DOHH2 (cell line): ENCODE measurements around the gene ALK.

Experiments used
- EZH2phosphoT487 ChIP-seq: fragments of 200-600 bp; sonication (generic); IDR thresholded peaks from 2 replicates; pipeline ENCODE4 v1.6.1; 2017; ENCODE audit warnings: borderline replicate concordance, mild to moderate bottlenecking, antibody characterized with exemption, low read length, moderate library complexity, mixed read lengths
- TF ChIP-seq, protein P1 (sequence below): fragments of 200-600 bp; sonication (generic); IDR thresholded peaks from one replicate; pipeline ENCODE4 v1.5.1; 2014; ENCODE audit warnings: antibody characterized with exemption, mild to moderate bottlenecking, low read depth, low read length; ENCODE audit not compliant: poor library complexity, severe bottlenecking

DNA sequence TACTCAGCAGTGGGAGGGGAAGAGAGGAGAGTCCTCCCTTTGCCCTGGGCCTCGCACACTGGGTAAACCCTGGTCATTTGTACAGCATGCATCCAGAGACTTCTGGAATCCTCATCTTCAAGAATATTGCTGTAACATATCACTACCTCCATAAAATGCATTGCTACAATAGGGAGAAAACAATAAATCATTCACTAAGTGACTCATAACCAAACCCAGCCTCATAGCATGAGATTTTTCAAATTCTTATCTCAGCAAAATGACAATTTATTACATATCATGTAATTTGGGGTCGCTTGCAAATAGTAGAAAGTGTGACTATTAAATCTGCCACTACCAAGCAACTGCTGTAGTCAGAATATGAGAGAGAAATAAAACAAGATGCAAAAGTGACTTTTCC lies 189.4 kb downstream of the ALK start:
- TF ChIP-seq, protein P1, sequence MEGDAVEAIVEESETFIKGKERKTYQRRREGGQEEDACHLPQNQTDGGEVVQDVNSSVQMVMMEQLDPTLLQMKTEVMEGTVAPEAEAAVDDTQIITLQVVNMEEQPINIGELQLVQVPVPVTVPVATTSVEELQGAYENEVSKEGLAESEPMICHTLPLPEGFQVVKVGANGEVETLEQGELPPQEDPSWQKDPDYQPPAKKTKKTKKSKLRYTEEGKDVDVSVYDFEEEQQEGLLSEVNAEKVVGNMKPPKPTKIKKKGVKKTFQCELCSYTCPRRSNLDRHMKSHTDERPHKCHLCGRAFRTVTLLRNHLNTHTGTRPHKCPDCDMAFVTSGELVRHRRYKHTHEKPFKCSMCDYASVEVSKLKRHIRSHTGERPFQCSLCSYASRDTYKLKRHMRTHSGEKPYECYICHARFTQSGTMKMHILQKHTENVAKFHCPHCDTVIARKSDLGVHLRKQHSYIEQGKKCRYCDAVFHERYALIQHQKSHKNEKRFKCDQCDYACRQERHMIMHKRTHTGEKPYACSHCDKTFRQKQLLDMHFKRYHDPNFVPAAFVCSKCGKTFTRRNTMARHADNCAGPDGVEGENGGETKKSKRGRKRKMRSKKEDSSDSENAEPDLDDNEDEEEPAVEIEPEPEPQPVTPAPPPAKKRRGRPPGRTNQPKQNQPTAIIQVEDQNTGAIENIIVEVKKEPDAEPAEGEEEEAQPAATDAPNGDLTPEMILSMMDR: no peak
- TF ChIP-seq EZH2phosphoT487: no peak
